GM12874 (cell line): ENCODE measurements around the gene KCNH1.

ENCODE experiments used
- CTCF ChIP-seq: IDR thresholded peaks from 2 replicates; pipeline ENCODE4 v1.5.1; 2011; ENCODE audit warnings: low read depth, mild to moderate bottlenecking, control low read depth, low read length, moderate library complexity; ENCODE audit not compliant: insufficient read depth

Gene KCNH1

DNA sequence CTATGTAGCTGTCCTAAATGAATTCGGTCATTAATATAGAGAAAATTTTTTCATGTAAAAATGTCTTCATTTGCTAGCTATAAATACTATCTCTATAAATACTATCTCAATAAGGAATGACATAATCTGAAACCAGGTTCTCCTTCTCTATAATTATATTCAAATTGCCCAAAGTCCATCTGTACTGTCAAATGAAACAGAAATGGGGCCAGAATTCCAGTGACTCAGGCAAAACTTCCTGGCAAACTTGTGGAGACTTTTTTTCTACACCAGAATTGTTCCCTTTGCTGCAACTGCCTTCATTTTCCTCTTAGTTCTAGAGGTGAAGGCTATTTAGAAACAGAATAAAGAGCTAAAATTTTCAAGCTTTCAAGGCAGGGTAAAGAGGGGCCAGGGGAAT, 152.5 kb downstream of the KCNH1 start:
- TF ChIP-seq CTCF = no peak

GRCh38 chr1:210980082-210980481, 153.9 kb downstream of the KCNH1 start:
- no peak for TF ChIP-seq CTCF

DNA sequence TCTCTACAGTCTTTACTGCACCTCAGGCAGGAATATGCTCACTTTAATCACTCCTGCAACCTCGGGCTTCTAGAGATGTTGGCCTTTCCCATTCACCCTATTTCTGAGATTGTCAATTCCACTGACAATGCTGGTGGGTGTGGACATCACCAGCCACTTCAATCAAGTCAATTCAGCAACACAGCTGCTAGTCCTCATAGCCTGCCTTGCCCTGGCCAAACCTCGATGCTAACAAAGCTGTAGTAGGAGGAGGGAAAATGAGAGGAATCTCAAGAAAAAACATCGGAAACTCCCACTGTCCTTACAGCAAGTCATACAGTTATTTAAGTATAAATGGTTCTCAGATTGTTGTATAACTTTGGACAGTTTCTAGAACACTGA, 155.0 kb downstream of the KCNH1 start:
- no peak for TF ChIP-seq CTCF

DNA sequence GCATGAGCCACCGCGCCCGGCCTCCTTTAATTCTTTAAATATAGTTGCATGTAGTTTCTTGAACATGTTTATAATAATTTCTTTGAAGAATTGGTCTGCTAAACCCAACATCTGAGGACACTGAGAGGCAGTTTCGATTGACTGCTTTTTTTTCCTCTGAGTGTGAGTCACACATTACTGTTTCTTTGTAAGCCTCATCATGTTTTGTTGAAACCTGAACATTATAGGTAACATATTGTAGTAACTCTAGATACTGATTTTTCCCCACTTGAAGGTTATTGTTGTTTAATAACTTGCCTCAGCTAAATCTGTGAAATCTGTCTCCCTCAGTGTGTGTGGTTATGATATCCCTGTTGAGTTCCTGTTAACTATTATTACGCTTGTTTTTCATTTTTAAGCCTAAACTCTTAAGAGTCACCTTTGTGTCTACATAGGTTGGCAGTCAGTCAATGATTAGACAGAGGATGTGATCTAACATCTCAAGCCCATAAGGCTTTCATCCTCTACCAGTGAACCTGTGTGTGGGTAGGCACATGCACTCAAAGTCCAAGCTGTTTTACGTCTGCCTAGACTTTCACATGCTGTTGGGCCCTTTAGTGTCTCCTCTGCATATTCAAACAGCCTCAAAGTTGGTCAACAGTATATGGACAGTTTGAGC, 155.5 kb downstream of the KCNH1 start:
- no peak for TF ChIP-seq CTCF

DNA sequence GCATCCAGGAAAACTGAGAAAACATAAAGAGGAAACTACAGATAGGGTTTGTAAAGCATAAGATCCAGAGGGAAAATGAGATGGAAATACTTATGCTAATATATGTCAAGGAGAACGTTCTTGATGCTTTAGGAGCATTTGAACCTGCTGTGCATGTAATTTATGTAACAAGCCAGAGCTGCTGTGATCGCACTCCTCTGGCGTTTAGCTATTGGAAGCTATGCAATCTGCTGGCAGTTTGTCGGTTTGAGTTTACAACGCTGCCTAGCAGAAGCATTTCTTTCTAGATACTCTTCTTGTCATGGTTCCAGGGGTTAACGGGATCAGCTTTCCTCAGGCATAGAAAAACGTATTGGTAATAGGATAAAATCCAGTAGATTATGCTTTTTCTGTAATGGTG, 182.7 kb downstream of the KCNH1 start:
- no peak for TF ChIP-seq CTCF

DNA sequence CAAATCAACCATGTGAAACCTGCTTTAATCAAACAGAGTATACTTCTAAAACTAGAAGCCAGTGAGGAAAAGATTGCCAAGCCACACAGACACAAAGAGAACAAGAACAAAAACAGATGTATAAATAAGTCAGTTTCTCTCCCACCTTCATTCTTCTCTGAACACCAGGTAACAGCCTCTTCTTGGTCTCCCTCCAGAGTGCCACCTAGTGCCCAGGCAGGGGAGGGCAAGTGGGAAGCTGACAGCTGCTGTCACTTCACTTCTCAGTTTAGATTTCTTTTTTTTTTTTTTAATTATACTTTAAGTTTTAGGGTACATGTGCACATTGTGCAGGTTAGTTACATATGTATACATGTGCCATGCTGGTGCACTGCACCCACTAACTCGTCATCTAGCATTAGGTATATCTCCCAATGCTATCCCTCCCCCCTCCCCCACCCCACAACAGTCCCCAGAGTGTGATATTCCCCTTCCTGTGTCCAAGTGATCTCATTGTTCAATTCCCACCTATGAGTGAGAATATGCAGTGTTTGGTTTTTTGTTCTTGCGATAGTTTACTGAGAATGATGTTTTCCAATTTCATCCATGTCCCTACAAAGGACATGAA, 183.9 kb downstream of the KCNH1 start:
- TF ChIP-seq CTCF = peak; percentile 76

GRCh38 chr1:210949489-210949888, 184.5 kb downstream of the KCNH1 start:
- no peak for TF ChIP-seq CTCF
